GM19455 (cell line): ENCODE measurements around the gene SYCE1L.
"Not testable (repeated sequence)": the region's sequence is repeated elsewhere in the genome, so short reads cannot be mapped to it uniquely, and the experiment has no call there.

Experiments used
- ATAC-seq: cut with Tn5 transposase; IDR thresholded peaks from one replicate; pipeline ENCODE4 v1.9.1; 2021; ENCODE audit not compliant: unreplicated experiment

The SYCE1L gene

DNA sequence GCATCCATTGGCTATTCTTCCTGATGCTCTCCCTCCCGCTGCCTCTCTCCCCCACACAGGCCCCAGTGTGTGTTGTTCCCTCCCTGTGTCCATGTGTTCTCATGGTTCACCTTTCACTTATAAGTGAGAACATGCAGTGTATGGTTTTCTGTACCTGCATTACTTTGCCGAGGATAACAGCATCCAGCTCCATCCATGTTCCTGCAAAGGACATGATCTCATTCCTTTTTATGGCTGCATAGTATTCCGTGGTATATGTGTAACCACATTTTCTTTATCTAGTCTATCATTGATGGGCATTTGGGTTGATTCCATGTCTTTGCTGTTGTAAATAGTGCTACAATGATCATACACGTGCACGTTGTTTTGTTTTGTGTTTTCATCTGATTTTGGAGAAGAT is 43.3 kb downstream of the SYCE1L start:
- ATAC-seq: not testable (repeated sequence)

- no peak for ATAC-seq
Observed at GRCh38 chr16:77246150-77246549, 46.9 kb downstream of the SYCE1L start.

GRCh38 chr16:77250400-77250799 is 51.2 kb downstream of the SYCE1L start:
- no peak for ATAC-seq
